ENCODE data around the gene MAP3K5. TPM values are rescaled to one million over a fixed set of nuclear protein-coding genes. Genes with fewer than 3 reads are reported as not detected.

The MAP3K5 gene
- total and polyA plus RNA-seq, 2 donors (not counting 3 experiments of a cell fraction or from before 2014, with no cell fraction given): 1.5 to 7.0 TPM

GRCh38 chr6:136749359-136749997, 42.8 kb downstream of the MAP3K5 start:
- no peak for TF ChIP-seq CTCF (IDR thresholded peaks at IDR 0.05; ENCODE audit: extremely low read depth in 1 of 2, insufficient read depth in 1 of 2, low read depth in 1 of 2, low read length in 2 of 2)
- TF ChIP-seq, protein P1, sequence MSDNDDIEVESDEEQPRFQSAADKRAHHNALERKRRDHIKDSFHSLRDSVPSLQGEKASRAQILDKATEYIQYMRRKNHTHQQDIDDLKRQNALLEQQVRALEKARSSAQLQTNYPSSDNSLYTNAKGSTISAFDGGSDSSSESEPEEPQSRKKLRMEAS (IDR thresholded peaks at IDR 0.05; ENCODE audit: insufficient read depth, insufficient read length): no peak
- TF ChIP-seq EZH2 (IDR thresholded peaks at IDR 0.05; ENCODE audit: borderline replicate concordance, low read depth, low read length, severe bottlenecking): no peak
- TF ChIP-seq POLR2AphosphoS5 (IDR thresholded peaks at IDR 0.05; ENCODE audit: insufficient read depth, low read depth, low read length): no peak
- TF ChIP-seq POLR2A (IDR thresholded peaks at IDR 0.05; ENCODE audit: low read depth, low read length): no peak
- no peak for TF ChIP-seq MYC (IDR thresholded peaks at IDR 0.05; ENCODE audit: low read depth, low read length)
- no peak for TF ChIP-seq GATA2 (IDR thresholded peaks at IDR 0.05; ENCODE audit: insufficient read depth, insufficient read length, low read depth, low read length)
- no peak for TF ChIP-seq FOS (IDR thresholded peaks at IDR 0.05; ENCODE audit: borderline replicate concordance, insufficient read depth, low read length)
- TF ChIP-seq JUN (IDR thresholded peaks at IDR 0.05; ENCODE audit: borderline replicate concordance, insufficient read depth, insufficient read length, low read depth): no peak
- Histone ChIP-seq H3K9ac (replicated peaks; ENCODE audit: extremely low read depth, insufficient read depth, low read length) (no peak overlapping the region), H2AFZ (ENCODE audit: low read depth, low read length) (no peak overlapping the region), H3K9me3 (replicated peaks; ENCODE audit: control insufficient read depth, insufficient read depth, low read length) (no peaks in the 10 kb centered on the region), H3K4me3 (replicated peaks in 1 of 3; ENCODE audit: insufficient read depth in 1 of 3, low read depth in 1 of 3, low read length in 3 of 3) (no peak overlapping the region), H3K4me1 (ENCODE audit: control insufficient read depth, extremely low read depth, insufficient read depth, low read length) (no peaks in the 10 kb centered on the region), H4K20me1 (replicated peaks; ENCODE audit: control insufficient read depth, extremely low read depth, insufficient read depth, low read length) (no peaks in the 10 kb centered on the region), H3K27ac (ENCODE audit: insufficient read depth, low read depth, low read length) (no peak overlapping the region), H3K79me2 (ENCODE audit: control insufficient read depth, insufficient read depth, low read length) (no peaks in the 10 kb centered on the region), H3K27me3 (ENCODE audit: control insufficient read depth in 2 of 2, insufficient read depth in 2 of 2, low read length in 2 of 2) (no peaks in the 10 kb centered on the region), H3K9me1 (replicated peaks; ENCODE audit: control insufficient read depth, extremely low read depth, insufficient read depth, low read length) (no peaks in the 10 kb centered on the region), H3K36me3 (ENCODE audit: control insufficient read depth in 2 of 2, extremely low read depth in 1 of 2, insufficient read depth in 2 of 2, low read length in 2 of 2) (no peaks in the 10 kb centered on the region), H3K4me2 (ENCODE audit: insufficient read depth, low read length) (no peak overlapping the region)
- intact Hi-C loops (cut with micrococcal nuclease): no loop called here
- FAIRE-seq: no peak
- dilution Hi-C loops (cut with MboI; ENCODE audit: extremely low pct_ligation_motif_present, low sequenced_read_pairs): no loop called here
- ChIA-PET CTCF (no interaction called here), POLR2A (no interaction called here)
- no peak for DNase-seq (ENCODE audit: low read depth, low spot score)
- no TSS peak for BruUV-seq (replicated peaks)

All from endothelial cell of umbilical vein (primary cell).